ENCODE data around the gene CASK.

CASK gene

DNA sequence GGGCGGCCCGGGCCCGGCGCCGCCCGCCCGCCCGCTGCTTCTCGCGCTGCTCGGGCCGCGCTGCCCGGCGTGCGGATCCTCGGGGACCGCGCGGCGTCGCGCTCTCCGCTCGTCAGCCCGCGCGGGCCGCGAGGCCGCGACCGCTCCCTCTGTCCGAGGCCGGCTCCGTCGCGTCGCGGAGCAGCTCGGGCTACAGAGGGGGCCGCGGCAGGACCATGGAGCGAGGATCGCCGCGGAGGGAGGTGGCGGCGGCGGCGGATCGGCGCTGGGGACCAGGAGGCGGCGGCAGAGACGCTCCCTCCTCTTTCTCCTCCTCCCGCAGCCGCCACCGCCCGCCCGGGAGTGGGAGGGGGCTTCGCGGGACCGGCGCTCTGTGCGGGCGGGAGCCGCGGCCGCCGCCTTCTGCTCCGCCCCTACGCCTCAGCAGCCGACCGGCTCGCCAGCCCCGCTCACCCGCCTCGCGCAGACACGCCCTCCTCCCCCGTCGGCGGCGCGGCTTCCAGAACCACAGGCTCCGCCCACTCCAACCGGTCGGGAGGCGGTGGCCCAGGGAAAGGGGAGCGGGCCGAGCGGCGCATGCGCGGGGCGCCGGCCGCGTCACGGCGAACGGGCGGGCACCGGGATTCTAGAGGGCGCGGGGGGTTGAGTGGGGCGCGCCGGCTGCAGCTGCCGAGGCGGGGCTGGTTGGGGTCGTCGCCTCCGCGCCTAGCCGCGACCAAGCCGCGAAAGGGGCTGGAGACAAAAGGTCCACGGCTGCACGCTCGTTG is at the start of gene CASK:
Gene CASK (minus strand): TSS at position 344 of the 767 bp plus-strand sequence. CDS start 566 bp downstream, outside the sequence.
- DNase-seq (ENCODE audit: low read depth) = peak; percentile 85

DNA sequence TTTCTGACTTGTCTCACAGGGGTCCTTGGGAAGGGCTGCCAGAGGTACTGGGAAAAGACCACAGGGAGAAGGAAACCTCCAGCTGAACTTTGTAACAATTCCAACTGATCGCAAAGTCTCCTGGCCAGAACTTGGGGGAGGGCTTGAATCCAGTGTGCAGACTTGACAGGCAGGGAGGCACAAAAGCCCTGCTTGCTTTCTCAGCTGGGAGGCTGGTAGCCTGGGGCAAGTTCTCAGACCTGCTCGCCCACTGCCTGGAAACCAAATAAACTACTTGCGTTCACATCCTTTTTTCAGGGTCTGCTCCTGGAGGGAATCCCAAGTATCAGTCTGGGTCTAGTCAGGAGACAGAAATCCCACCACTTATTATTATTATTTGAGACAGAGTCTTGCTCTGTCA is 48.0 kb upstream of the CASK start:
- DNase-seq (ENCODE audit: low read depth) = no peak

- DNase-seq (ENCODE audit: low read depth) = no peak
These were observed 47.1 kb upstream of the CASK start for GRCh38 chrX:41970419-41970818.

DNA sequence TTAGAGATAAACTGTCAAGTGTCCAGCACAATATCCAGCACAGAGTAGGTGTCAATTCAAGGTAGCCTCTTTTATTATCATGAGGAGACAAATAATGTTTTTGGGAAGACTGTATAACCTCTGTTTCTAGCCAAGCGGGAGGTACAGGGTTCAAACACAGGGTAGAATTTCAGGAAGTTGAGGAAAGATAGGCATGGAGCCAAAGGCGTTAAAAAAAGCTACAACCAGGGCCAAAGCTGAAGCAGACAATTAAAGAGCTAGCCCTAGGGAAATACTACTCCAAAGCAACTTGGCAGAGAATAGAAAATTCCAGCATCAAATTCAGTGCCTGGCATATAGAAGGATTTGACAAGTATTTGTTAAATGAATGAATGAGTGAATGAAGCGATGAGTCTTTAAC is 40.0 kb upstream of the CASK start:
- no peak for DNase-seq (ENCODE audit: low read depth)

DNA sequence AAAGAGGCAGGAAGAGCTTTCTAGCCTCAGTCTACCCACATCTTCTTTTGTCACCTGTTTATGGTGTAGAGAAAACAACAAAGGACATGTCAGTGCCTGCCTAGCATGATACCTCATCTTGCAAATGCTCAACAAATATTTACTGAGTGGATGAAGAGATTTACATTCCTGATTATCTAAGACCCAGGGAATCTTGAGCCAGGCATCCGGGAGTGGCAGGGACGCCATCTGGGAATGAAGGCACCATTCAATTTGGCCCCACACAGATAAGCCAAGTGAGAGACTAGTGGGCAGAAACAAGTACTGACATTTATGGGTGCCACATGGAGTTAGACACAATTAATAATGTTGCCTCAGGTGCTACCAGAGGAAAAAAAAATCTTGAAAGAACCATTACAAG is 36.8 kb upstream of the CASK start:
- no peak for DNase-seq (ENCODE audit: low read depth)

DNA sequence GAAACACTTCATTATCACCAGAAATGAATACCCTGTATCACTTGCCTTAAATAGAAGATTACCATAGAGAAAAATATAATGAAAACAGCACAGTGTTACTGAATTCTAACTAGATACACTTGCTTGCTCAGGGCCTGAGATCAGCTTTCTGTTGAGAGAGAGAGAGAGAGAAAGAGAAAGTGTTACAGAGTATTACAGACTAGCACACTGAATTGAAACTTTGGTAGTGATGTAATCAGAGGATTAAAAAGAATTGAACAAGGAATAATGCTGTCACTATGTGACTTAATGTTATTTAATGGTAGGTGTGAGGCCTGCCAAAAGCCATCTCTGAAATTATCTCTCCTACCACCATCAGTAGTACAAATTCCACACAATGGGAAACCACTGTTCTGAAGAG is 35.5 kb upstream of the CASK start:
- no peak for DNase-seq (ENCODE audit: low read depth)

DNA sequence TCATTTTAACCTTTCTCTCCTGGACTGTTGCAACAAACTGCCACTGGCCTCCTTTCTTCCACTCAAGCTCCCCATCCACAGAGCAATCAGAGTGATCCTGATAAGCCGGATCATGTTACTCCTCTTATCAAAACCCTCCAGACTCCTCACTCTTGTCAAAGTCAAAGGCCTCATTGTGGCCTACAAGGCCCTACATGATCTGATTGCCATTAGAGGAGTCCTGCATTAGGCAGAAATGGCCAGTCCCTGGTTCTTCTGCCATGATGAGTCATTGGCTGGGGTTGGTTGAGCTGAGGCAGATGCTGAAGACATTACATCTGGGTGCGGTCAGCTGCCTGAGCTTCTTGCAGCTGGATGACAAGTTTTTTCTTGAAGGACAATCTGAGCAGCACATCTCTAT is 32.7 kb upstream of the CASK start:
- DNase-seq (ENCODE audit: low read depth) = no peak

DNA sequence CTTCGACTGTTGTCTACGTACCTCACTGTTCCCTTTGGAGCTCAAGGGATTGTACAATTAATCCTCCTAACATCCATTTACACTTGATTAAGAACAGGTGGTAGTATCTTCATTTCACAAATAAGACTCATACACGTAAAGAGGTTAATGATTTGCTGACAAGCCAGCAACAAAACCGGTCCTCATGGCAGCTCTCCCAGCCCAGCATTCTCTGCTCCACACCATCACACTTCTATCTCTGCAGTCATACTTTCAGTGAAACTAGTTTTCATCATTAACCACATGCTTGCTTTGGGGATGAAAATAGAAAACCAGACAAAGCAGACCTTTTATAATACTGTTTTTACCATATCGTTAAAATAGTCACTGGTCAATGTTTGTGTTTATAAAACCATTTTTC is 28.7 kb upstream of the CASK start:
- no peak for DNase-seq (ENCODE audit: low read depth)

- DNase-seq (ENCODE audit: low read depth) = no peak
These were observed 23.7 kb upstream of the CASK start for GRCh38 chrX:41946989-41947612.

GRCh38 chrX:41946235-41946634 is 22.9 kb upstream of the CASK start:
- DNase-seq (ENCODE audit: low read depth) = no peak

GRCh38 chrX:41935832-41936231 is 12.5 kb upstream of the CASK start:
- no peak for DNase-seq (ENCODE audit: low read depth)

- no peak for DNase-seq (ENCODE audit: low read depth)
These were observed 10.2 kb upstream of the CASK start for GRCh38 chrX:41933546-41933945.

GRCh38 chrX:41932885-41933284 is 9.5 kb upstream of the CASK start:
- DNase-seq (ENCODE audit: low read depth) = no peak

DNA sequence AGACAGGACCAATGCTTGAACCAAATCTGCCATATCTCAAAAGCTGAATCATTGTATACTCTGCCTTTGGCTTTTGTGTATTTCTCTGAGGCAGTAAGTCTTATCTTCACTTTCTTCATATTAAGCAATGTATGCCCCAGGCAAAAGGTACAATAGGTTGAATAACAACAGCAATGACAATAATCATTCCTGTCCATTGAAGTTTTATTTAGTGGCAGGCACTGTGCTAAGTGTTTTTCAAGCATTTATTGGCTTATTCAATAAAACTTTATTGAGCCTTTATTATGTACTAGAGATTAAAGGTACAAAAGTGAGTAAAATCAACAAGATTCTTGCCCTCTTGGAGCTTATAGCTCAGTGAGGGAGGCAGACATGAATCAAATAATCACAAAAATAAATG is 8.2 kb upstream of the CASK start:
- no peak for DNase-seq (ENCODE audit: low read depth)

DNA sequence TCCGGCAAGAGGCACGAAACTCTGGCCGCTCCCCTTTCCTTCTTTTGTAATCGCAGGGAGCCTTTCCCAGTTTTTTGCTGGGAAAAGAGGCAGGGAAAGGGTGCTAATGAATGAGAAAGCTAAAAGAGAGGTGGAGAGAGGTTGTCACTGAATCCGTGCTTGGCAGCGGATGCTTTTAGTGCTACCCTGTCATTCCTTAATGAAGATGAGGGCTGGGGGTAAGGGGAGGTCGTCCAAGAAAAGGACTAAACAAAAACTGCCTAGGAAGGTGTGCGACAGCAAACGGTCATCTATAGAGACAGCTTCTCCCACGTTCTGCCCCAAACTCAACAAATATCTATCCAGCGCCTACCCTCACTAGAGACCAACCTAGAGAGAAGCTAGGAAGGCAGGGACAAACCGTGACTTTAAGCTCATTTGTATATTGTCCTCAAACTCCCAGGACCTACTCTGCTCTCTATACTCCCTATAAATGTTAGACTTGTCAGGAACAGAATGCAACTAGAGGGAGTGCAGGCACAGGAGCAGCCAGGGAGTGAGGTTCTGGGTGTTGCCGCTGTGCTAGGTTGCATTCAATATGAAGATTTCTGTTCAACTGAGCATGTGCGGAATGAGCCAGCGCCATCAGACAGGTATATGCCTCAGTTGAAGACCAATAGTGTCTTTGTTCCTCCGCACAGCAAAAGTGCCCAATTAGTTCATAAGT is 777 bp upstream of the CASK start:
- DNase-seq (ENCODE audit: low read depth) = no peak

DNA sequence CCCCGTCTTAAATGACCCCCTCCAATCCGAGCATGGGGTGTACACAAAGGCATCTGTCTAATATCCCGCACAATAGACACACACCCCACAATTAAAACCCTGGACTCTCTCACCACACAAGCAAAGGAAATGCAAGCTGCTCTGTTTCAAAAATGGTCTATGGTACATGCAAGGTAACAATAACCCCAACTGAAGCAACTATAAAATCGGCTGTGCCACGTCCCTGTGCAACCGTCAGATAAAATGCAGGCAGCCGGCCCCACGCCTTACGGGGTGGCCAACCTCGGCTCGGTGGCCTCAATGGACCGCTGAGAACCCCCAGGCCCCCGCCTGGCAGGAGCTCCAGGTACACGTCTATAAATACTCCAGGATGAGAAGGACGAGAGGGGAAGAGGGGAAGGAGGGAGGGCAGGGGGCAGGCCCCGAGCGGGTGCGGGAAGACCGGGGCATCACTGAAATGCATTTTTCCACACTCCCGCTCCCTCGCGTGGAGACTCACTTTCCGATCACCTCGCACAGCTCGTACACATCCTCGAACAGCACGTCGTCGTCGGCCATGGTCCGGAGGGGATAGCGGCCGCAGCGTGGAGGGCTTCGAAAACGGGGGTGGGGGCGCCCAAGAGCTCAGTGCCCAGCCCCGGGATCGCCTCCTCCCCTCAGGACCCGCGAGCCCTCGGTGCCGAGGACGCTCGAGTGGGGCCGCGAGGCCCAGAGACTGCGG is 763 bp downstream of the CASK start:
- DNase-seq (ENCODE audit: low read depth) = peak; percentile 13

DNA sequence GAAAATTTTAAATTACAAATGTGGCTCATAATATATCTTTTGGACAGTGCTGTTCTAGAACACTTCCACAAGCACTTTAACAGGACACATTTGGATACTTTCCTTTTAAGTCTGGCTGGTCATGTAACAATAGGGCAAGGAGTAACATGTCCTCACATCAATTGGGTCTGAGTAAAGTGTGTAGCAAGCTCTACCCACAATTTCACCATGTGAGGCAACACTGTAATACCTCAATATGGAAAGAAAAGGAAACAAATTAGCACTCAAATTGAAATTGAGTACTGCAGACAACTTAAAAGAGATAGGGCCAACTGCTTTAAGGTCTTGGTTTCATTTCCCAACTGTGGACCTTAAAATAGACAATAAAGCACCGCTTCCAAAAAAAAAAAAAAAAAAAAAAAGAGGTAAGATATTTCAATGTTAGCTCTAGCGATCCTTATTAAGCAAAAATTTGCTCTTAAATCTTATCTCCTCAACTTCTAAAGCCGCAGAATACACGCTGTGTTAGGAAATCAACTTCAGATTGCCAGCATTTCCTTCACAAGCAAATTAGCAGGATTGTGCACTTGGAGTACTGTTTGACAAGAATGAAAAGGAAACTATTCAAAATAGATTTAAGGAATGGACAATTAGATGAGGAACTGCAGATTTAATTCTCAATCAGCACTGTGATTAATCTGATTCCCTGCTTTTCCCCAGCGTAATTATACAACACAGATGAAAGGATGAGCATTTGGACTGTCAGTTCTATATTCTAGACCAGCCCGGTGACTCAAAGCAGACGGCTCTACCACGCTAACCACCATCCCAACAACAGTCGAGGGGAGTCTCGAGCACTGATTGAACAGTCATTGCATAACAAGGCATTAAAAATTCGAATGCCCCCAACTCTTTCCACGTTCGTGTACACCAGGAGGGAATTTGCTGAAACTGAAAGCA is 1.6 kb downstream of the CASK start:
- DNase-seq (ENCODE audit: low read depth) = peak; percentile 22

GRCh38 chrX:41919870-41920269 is 3.5 kb downstream of the CASK start:
- DNase-seq (ENCODE audit: low read depth) = no peak

- DNase-seq (ENCODE audit: low read depth) = no peak
These were observed 5.8 kb downstream of the CASK start for GRCh38 chrX:41917517-41917916.

GRCh38 chrX:41913476-41913875 is 9.9 kb downstream of the CASK start:
- DNase-seq (ENCODE audit: low read depth) = no peak

DNA sequence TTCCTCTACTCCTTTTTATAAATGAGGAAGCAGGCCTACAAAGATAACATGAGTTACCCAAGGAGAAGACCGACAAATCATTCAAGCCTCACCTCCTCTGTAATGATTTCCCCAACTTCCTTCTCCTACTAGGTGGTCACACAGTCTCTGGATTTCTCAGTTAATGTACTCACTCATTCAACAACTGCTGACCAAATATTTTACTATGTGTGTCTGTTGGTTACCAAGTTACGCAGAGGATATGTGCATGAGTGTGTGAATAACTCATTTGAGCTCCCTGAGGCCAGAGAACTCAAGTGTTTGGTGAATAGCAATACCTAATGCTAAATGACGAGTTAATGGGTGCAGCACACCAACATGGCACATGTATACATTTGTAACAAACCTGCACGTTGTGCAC is 10.4 kb downstream of the CASK start:
- DNase-seq (ENCODE audit: low read depth) = no peak

Measured in activated T-helper 9 cell treated with anti-CD3 and anti-CD28 coated beads, Interleukin-2, amount 50 U/mL, for 16 hours (primary cell).